NCI-H69 (cell line): Measurements from ENCODE around the gene PLA2G7.
"Not testable (repeated sequence)": the region's sequence is repeated elsewhere in the genome, so short reads cannot be mapped to it uniquely, and the experiment has no call there.

Experiments
- DNase-seq: peaks from one replicate; lab custom pipeline; 2025; lab: John Stamatoyannopoulos, UW

Gene PLA2G7

GRCh38 chr6:46734867-46735719, at the start of gene PLA2G7:
Gene PLA2G7 (minus strand): TSS chr6:46735375. CDS start chr6:46722891, 12,484 bp downstream.
- peak; percentile 50 for DNase-seq

GRCh38 chr6:46784535-46784934, 49.4 kb upstream of the PLA2G7 start:
- no peak for DNase-seq

GRCh38 chr6:46781478-46782378, 46.6 kb upstream of the PLA2G7 start:
- peak; percentile 82 for DNase-seq

- no peak for DNase-seq
These were observed 42.5 kb upstream of the PLA2G7 start for GRCh38 chr6:46777476-46778346.

- no peak for DNase-seq
These were observed 41.0 kb upstream of the PLA2G7 start for GRCh38 chr6:46776070-46776712.

- DNase-seq: not testable (repeated sequence)
These were observed 39.6 kb upstream of the PLA2G7 start for GRCh38 chr6:46774736-46775135.

GRCh38 chr6:46773201-46773855, 38.2 kb upstream of the PLA2G7 start:
- no peak for DNase-seq

- DNase-seq: no peak
These were observed 37.6 kb upstream of the PLA2G7 start for GRCh38 chr6:46772762-46773161.

- DNase-seq: no peak
These were observed 36.8 kb upstream of the PLA2G7 start for GRCh38 chr6:46772016-46772415.

GRCh38 chr6:46764961-46765360, 29.8 kb upstream of the PLA2G7 start:
- no peak for DNase-seq

GRCh38 chr6:46764280-46764679, 29.1 kb upstream of the PLA2G7 start:
- DNase-seq: not testable (repeated sequence)

GRCh38 chr6:46763466-46763865, 28.3 kb upstream of the PLA2G7 start:
- no peak for DNase-seq

GRCh38 chr6:46760925-46761324, 25.8 kb upstream of the PLA2G7 start:
- DNase-seq: no peak

- DNase-seq: no peak
These were observed 24.0 kb upstream of the PLA2G7 start for GRCh38 chr6:46758960-46759753.

GRCh38 chr6:46757214-46757596, 22.0 kb upstream of the PLA2G7 start:
- no peak for DNase-seq

- no peak for DNase-seq
These were observed 21.5 kb upstream of the PLA2G7 start for GRCh38 chr6:46756469-46757213.

GRCh38 chr6:46755865-46756264, 20.7 kb upstream of the PLA2G7 start:
- DNase-seq: no peak

GRCh38 chr6:46751658-46752057, 16.5 kb upstream of the PLA2G7 start:
- no peak for DNase-seq

GRCh38 chr6:46749731-46750130, 14.6 kb upstream of the PLA2G7 start:
- no peak for DNase-seq
